GM13977 (cell line): ENCODE data around the gene IGFLR1.
"Not testable (repeated sequence)": the region's sequence is repeated elsewhere in the genome, so short reads cannot be mapped to it uniquely, and the experiment has no call there.

Source experiments
- DNase-seq: peaks from one replicate; pipeline ENCODE4 v3.0.0; 2012; ENCODE audit warnings: low spot score
- CTCF ChIP-seq: IDR thresholded peaks from 2 replicates; pipeline ENCODE4 v1.5.1; 2012; ENCODE audit warnings: mild to moderate bottlenecking, control low read depth; ENCODE audit not compliant: insufficient read depth; ENCODE audit errors: extremely low read depth, missing control alignments
- in situ Hi-C: fragments of 300-500 bp; cut with MboI; formaldehyde crosslinking; loops from one replicate; pipeline ENCODE4 v1.12.0; 2022; ENCODE audit warnings: low sequenced_read_pairs, low pct_unique_long_range_greater_than_20kb, mixed read lengths, inconsistent platforms; ENCODE audit not compliant: unreplicated experiment

Gene IGFLR1

GRCh38 chr19:35729021-35729420 lies 13.2 kb downstream of the IGFLR1 start:
- TF ChIP-seq CTCF = no peak
- no peak for DNase-seq
- in situ Hi-C loops = no loop called here

- DNase-seq = no peak
- in situ Hi-C loops = no loop called here
- no peak for TF ChIP-seq CTCF
Observed at GRCh38 chr19:35727956-35728706, 14.1 kb downstream of the IGFLR1 start.

DNA sequence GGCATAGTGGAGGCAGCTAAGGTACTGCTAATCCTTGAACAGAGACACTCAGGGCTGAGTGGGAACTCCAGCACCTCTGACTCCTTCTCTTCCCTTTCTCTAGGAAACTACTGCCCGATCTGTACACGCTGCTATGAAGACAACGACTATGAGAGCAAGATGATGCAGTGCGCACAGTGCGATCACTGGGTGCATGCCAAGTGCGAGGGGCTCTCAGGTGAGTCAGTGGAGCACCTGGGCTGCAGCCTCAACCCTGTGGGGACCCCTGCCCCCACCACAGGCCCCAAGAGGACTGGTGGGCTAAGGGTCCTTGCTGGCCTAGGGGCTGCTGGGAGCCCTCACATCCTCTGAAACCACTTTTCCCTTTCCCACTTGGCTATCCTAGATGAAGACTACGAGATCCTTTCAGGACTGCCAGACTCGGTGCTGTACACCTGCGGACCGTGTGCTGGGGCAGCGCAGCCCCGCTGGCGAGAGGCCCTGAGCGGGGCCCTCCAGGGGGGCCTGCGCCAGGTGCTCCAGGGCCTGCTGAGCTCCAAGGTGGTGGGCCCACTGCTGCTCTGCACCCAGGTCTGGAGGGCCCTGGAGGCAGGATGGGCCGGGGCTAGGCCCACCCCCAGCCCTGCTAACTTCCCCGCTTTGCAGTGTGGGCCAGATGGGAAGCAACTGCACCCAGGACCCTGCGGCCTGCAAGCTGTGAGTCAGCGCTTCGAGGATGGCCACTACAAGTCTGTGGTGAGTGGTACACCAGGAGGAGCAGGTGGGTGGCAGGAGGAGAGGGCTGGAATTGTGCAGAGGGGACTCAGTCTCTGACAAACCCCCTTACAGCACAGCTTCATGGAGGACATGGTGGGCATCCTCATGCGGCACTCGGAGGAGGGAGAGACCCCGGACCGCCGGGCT lies 14.9 kb downstream of the IGFLR1 start:
- TF ChIP-seq CTCF = no peak
- peak; percentile 14 for DNase-seq
- in situ Hi-C loops = no loop called here

- TF ChIP-seq CTCF = no peak
- in situ Hi-C loops = no loop called here
- peak; percentile 10 for DNase-seq
Observed at GRCh38 chr19:35725216-35725861, 16.9 kb downstream of the IGFLR1 start.

DNA sequence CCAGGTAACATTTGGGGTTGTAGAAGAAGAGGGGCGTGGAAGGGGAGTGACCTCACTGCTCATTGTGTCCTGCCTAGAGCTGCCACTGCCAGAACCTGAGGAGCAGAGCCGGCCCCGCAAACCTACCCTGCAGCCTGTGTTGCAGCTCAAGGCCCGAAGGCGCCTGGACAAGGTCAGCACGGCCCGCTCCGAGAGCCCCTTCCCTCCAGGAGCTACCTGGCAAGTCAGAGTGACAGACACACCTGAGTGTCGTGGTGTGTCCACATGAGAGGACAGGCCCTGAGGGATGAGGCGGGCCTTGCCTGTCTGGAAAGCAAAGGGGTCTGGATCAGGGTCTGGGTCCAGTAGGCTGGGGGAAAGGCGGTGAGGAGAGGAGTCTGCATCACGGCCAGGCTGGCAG lies 17.7 kb downstream of the IGFLR1 start:
- no peak for TF ChIP-seq CTCF
- in situ Hi-C loops = no loop called here
- DNase-seq = no peak

DNA sequence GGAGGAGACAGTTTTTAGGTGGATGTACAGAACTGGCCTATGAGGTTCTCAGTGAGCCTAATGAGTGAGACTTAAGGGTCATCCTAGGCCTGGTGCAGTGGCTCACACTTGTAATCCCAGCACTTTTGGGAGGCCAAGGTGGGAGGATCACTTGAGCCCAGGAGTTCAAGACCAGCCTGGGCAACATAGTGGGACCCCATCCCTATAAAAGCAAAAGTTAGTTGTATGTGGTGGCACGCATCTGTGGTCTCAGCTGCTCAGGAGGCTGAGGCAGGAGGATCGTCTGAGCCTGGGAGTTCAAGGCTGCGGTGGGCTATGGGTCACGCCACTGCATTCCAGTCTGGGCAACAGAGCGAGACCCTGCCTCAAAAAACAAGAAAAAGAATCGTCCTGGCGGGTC lies 18.1 kb downstream of the IGFLR1 start:
- in situ Hi-C loops, DNase-seq: not testable (repeated sequence)

DNA sequence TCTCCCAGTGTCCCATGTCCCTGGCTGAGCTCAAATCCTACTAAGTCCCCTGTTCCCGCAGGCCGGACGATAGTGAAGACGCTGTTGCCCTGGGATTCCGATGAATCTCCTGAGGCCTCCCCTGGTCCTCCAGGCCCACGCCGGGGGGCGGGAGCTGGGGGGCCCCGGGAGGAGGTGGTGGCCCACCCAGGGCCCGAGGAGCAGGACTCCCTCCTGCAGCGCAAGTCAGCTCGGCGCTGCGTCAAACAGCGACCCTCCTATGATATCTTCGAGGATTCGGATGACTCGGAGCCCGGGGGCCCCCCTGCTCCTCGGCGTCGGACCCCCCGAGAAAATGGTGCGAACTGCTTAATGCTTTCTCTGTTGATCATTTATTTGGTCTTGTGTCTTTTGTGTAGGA lies 18.6 kb downstream of the IGFLR1 start:
- no peak for TF ChIP-seq CTCF
- in situ Hi-C loops = no loop called here
- DNase-seq = no peak
